Measurements from ENCODE around the gene UGT1A7.

Gene UGT1A7

DNA sequence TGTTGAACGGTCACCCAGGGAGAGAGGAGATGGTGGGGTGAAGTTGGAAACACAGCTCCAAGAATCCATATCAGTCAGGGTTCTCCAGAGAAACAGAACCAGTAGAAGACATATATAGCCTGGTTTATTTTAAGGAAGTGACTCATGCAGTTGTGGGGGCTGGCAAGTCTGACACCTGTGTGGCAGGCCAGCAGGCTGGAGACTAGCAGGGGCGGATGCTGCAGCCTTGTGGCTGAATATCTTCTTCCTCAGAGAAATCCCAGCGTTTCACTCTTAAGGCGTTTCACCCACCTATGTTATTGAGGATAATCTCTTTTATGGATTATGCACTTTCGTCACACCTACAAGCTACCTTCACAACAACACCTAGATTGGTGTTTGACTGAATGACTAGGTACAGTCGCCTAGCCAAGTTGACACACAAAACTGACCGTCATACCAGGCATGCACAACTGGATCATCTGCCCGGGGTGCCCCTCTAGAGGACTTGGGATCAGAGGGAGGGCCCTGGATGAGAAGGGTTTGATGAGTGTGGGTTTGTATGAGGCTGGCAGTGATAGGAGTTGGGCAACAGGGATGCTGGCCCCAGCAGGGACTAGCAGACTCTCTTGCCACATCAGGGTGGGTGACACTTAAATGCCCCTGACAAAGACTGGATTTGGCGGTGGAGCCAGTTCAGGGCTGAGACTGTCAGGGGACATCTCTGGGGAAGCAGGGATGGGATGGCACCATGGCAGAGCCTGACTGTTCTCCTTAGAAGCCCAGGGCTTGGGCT is 119.8 kb downstream of the UGT1A7 start:
- DNase-seq = no peak

DNA sequence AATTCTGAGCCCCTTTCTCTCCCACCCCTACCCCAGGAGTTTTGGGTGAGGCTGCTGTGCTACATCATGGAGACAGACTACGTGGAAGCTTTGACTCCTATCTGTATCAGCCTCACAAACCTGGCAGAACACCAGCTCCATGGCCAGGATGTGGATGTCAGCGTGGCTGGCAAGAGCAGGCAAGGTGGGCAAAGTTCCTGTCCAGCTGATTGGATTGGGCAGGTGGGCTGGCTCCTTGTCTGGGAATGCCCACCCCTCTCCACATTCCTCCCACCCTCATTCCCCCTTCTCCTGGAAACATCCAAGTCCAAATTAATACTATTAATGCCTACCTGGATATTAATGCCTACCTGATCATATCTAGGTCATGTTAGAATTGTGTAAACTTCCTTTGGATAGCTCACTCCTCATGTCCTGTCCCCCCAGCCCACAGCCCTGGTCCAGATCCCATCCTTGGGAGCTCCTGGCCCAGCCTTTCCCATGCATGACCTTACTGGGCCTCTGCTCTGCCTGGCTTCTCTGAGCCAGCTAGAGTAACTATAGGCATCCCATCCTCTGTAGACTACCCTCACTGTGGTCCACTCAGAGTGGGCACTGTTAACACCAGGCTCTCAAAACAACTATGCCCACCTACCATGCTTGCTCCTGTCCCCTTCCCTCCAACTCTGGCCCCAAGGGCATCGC is 120.6 kb downstream of the UGT1A7 start:
- no peak for DNase-seq

DNA sequence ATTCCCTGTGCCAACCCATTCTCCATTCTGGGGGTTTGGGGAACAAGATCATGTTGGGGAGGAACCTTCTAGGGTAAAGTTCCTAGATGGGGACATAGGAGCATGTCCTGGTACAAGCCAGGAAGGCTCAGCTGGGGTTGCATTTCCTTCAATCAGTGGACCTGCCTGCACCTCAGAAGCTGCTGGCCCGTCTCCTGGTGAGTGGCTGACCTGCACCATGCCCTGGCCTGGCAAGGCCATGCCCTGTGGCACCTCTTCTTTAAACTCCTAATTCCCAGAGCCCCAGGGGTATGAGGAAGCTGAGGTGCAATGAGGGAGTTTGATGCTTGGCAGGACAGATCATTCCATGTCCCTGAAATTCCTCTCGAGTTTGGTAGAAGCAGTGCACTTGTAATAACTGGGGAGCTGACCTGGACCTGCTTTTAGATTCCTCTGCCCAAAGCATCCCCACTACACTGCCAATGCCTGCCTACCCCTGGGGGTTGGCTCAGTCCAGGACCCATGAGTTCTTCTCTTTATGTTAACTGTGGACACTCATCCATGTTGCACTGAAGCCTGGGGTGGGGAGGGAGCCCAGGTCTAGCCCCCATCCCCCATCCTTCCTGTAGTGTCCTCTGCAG is 121.7 kb downstream of the UGT1A7 start:
- DNase-seq = no peak

DNA sequence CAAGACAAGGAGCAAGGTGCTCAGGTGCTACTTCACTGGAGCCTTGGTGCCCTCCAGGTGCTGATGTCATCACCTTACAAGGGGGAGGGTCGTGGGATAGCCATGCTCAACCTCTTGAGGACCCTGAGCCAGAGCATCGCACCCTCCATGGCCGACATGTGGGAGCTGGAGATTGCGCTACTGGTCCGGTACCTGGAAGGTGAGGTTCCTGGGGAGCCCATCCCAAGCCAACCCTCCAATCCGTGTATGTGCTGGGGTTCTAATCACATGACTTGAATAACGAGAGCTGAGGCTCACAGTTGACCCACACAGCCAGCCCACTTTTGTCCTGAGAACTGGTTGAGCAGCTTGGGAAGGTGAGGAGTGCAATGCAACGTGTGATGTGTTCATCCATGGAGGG is 122.3 kb downstream of the UGT1A7 start:
- DNase-seq = no peak

DNA sequence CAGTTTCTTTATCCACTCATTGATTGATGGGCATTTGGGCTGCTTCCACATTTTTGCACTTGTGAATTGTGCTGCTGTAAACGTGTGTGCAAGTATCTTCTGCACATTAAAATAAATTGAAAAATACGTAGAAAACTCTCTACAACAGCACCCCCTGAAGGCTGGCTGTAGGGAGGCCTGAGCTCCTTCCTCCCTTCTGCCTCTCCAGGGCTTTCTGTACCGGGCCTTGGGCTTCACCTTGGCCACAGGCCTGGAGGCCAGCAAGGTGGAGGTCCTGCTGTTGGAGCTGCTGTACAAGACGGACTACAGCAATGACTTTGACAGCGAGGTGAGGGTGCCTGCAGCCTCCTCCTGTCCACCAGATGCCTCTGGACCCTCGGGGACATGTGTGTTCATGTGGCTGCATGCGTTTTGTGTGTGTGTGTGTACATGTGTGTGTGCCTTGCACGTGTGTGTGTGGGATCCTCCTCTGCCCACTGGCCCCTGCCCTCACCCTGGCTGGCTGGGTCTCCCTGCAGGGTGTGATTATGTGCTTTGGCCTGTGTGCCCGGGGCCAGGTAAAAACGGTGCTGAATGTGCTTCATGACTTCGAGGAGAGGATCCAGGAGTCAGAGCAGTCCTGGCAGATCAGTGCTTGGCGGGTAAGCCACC is 125.6 kb downstream of the UGT1A7 start:
- no peak for DNase-seq

DNA sequence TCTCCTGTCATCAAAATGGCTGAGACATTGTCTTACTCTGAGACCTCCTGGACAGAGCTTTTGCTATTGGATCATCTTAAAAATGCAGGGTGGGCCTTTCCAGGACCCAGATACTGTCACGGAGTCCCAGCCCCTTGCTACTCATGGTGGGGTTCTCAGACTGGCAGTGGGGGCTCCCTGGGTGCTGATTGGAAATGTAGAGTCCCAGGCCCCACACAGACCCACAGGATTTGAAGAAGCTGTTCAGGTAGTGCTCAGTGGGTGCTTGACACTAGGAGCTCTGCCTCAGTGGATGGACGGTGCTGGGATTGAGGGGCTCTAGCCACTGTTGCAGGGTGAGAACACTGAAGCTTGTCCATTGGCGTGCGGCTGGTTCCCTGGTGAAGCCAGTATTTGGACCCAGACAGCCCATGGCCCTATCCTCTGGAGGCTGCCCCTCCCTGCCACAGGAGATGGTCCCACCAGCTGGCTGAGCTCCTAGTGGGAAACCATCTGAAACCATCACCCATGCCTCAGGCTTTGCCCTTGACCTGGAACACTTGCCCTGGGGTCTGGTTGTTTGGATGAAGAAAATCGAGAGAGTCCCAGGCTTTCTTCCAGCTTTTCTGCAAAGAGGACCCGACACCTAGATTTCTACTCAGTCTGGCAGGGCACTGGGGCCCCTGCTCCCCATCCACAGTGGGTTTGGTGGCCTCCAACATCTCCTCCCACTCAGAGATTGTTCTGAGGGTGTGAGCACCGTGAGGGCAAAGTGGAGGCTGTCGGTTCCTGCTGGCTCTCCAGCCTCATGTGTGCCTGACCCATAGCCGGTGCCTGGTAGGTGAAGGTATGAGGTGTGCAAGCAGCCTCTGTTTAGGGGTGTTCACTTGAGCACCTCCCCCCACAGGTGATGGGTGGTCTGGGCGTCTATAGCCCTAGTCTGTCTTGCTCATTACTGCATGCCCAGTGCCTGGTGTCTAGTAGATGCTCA is 126.5 kb downstream of the UGT1A7 start:
- no peak for DNase-seq

DNA sequence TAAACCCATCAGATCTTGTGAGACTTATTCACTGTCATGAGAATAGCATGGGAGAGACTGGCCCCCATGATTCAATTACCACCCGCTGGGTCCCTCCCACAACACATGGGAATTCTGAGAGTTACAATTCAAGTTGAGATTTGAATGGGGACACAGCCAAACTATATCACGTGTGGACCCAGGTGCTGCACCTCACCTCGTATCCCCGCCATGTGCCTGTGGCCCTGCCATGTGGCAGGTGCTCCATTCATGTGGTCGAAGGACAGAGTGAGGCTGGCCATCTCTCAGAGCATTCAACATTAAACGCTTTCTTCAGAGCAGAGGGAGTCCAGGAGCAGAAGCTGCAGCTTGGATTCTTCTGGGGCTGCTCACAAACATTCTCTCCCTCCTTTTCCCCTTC is 128.7 kb downstream of the UGT1A7 start:
- no peak for DNase-seq

DNA sequence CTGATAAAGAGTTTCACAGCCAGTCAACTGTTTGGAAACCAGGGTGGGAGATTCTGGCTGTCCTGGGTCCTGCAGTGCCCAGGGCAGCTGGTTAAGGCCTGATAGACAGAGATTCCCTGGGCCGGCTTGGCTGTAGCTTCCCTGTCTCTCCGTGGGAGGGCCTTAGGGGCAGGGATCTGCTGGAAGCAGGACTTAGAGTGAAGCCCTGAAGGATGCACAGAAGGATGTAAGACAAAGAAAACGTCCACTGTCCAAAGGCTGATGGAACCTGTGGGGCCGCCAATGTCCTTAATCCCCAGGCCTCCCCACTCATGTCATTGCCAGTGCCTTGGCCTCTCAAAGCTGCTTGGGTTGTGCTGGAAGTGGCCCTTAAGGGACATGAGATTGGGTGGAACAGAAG is 129.4 kb downstream of the UGT1A7 start:
- no peak for DNase-seq

DNA sequence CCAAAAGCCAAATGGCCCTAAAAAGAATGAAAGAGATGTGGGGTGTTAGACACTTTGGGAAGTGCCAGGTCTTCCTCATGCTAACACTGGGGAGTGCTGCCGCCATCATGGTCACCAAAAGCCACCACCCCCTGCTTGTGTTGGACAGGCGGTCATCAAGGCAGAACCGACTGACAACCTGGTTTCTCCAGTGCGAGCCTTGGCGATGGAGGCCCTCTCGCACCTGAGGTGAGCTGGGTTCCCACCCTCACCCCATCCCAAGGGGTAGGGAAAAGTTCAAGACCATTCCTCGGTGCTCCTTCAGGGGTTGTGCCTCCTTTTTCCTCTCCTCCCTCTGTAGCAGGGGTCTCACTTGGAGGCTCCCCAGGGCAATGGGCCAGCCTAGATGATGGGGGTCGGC is 130.0 kb downstream of the UGT1A7 start:
- no peak for DNase-seq

DNA sequence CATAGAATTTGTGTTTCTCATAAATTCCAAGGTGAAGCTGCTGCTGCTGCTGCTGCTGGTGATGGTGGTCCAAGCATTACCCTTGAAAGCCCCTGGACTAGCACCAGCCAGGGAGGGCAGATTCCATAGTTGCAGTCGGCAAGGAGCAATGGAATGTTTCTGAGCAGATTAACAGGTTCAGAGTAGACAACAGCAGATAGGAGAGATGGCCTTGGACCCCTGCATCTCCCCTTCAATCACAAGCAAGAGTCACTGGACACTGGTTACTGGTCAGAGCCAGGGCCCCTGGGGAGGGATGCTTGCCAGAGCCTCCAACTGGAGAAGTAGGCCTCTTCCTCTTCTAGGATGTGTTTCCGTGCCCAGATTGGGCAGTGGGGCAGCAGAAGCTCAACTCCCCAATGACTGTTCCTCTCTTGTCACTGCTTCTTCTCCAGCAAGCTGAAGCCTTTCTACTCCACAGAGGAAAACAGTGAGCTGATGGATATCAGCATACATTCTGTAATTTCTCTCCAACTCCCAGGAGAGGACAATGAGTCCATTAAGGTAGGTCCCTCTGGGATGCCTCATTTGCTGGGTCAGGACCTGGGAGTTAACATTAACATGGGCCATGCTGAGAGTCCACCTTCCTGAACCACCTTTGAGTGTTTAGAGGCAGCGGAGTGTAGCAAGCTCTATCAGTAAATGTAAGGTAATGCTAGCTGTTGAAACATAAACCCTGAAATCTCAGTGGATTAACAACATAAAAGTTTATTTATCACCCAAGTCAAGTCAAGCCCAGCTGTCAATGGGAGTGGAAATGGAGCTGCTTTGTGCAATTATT is 131.7 kb downstream of the UGT1A7 start:
- DNase-seq = no peak

DNA sequence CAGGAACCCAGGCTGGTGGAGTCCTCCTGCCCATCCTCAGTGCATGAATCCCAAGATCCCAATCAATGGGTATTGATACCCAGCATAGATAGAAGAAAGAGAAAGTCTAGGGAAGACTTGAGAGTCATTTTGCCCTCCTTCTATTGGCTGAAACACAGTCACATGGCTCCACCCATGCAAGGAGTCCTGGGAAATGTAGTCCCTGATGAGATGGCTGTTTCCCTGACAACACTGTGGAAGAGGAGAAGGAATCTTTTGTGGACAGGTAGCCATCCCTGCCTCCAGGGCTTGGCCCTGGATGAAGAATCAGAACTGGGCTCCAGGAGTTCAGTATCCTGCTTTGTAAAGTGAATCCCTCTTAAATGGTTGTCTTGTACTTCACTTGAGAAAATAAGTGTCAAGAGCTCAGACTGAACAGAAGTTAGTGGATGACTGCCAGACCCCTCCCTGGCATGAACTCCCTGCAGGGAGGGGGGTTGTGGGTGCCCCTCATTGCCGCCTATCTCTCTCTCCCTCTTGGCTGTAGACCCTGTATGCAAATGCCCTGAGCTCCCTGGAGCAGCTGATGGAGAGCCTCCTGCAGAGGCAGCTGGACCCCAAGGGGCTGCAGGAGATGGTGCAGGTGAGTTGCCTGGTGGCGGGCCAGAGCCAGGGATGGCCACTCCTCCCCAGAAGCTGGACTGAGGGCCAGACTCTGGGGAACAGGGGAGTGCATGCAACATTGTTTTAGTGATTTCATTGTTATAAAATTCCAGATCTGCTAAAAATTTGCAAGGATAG is 132.5 kb downstream of the UGT1A7 start:
- DNase-seq = no peak

DNA sequence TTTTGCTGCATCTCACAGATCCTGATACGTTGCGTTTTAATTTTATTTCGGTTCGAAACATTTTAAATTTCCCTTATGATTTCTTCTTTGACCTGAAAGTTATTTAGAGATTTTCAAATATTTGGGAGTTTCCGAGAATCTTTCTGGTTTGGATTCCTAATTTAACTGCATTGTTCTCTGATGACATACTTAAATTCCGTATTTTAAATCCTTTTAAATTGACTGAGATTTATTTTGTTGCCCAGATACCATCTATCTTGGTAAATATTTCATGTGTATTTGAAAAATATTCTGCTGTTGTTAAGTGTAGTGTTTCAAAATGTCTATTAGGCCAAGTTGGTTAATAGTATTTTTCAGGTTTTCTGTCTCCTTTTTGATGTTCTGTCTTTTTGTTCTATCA is 134.2 kb downstream of the UGT1A7 start:
- DNase-seq = no peak

DNA sequence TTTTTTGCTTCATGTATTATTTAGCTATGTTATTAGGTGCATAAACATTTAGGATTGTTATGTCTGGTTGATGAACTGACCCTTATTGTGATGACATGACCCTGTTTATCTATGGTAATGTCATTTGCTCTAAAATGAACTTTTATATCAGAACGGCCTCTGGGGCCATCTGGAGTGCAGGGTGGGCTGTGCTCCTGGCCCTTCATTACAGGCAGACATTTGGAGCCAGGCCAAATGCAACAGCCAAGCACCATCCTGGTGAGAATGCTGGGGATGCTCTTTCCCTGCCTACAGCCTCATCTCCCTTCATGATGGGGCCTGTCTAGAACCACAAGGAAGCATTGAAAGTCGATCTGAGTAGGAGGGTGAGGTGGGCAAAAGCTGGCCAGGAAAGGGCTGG is 134.6 kb downstream of the UGT1A7 start:
- no peak for DNase-seq

DNA sequence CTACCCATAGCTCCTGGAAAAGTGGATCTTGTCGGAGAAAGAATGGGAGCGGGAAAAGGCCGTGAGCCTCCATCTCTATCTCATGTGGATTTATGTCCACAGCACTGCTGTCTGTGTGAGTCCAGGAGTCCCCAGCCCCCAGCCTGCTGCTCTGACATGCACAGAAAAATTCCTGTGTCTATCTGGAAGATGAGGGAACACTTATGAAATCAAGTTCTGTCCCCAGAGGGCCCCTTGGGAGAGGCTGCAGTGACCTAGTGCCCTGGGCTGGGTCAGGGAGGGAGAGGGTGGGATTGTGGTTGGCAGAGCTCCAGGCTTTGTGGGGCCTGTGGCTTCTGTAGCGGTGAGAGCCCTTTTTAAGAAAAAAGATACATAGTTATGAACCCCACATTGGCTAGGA is 135.1 kb downstream of the UGT1A7 start:
- no peak for DNase-seq

DNA sequence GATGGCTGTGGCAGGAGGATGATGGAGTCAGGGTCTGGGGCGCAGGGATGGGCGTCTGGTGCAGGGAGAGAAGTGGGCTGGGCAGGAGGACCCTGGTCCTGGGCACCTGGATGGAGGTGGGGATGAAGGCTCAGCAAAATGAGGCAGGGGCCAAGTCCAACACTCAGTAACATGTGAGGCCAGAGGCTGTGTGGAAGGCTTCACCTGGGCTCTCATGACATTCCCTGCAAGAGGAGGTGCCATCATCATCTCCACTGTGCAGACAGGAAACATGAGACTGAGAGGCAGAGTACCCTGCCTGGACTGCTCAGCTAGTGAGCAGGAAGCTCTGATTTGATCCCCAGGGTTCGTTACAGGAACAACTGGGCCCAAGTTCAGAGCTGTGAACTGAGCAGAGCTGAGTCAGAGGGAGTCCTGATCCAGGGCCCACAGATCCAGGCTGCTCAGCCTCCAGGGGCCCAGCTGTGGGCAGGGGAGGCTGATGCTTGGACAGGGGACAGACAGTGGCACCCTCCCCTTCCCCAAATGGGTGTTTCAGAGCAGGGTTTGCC is 135.7 kb downstream of the UGT1A7 start:
- no peak for DNase-seq

DNA sequence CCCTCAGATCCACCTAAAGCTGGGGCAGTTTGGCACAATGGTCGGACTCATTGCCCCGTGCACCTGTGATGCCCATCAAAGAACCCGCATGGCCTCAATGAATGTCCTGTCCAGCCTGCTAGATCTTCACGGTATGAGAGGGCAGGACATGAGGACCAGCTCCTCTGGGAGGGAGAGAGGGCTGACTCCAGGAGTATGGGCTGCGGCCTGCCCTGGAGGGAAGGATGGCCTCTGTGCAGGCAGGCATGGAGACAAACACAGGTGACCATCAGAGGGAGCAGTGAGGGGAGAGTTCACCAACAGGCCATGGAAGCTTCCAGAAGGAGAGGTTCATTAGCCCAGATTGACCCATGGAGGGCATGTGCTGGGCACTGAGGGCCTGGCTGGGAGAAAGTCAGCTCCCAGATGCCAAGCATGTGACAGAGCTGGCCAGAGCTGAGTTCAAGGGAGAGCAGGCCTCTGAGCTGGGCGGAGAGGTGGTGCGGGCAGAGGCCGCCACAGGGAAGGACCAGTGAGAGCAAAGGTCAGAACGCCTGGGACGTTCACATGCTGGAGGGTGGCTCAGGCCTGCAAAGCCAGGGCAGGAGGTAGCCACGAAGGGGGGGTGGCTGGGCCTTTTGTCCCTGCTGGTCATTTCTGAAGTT is 136.4 kb downstream of the UGT1A7 start:
- no peak for DNase-seq

DNA sequence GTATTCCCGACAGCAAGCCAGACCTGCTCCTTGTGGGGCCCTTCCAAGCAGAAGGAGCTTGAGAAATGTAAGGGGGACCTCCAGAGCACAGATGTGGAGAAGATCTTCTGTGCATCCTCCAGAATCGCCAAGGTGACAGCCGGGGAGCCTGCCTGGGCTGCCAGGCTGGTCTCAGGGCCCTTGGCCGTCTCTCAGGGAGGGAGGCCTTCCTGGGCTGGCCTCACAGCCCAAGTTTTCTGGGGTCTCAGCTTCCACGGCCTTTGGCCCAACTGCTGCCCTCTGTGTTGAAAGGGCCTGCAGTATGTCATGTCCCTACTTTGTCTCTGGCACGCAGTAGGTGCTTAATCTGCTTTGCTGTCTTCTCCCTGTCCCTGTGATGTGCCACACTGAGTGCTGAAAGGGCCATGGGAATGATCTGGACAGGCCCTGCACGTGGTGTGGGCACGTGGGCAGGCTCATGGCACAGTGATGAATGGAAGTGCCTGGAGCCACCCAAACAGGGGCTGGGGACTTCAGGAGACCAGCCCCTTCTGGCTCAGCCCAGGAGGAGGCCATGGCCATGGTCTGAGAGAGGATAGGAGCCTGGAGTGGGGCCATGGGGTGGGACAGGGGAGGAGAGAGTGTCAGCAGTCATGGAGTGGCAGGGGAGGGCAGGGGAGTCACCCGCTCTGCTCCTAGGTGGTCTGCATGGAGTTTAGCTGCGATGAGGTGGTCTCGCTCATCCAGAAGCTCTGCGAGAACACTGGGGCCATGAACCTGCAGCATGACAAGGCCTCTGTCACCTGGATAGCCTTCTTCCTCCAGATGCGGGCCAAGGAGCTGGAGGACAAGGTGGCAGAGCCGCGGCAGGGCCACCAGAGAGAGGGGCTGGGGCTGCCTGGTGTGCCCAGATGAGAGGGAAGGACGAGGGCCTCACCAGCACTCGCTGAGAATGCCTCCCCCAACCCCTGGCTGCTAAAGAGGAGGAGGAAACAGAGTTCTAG is 137.2 kb downstream of the UGT1A7 start:
- no peak for DNase-seq

All from NCI-H446 (cell line).